ENCODE measurements around the gene KIAA0930.

Gene KIAA0930

GRCh38 chr22:45201678-45202332, 38.9 kb downstream of the KIAA0930 start:
- no peak overlapping the region for H3K4me3 ChIP-seq (ENCODE audit: control insufficient read depth, low read depth, low read length)
- TF ChIP-seq CTCF (conservative IDR thresholded peaks at IDR 0.05; ENCODE audit: control insufficient read depth, insufficient read depth, low read depth, low read length): no peak
- DNase-seq (ENCODE audit: low read depth): peak; percentile 74

GRCh38 chr22:45200860-45201511, 39.7 kb downstream of the KIAA0930 start:
- no peak overlapping the region for H3K4me3 ChIP-seq (ENCODE audit: control insufficient read depth, low read depth, low read length)
- no peak for TF ChIP-seq CTCF (conservative IDR thresholded peaks at IDR 0.05; ENCODE audit: control insufficient read depth, insufficient read depth, low read depth, low read length)
- peak; percentile 58 for DNase-seq (ENCODE audit: low read depth)

- TF ChIP-seq CTCF (conservative IDR thresholded peaks at IDR 0.05; ENCODE audit: control insufficient read depth, insufficient read depth, low read depth, low read length): no peak
- H3K4me3 ChIP-seq (ENCODE audit: control insufficient read depth, low read depth, low read length): no peak overlapping the region
- no peak for DNase-seq (ENCODE audit: low read depth)
These were observed 40.5 kb downstream of the KIAA0930 start for GRCh38 chr22:45200230-45200629.

GRCh38 chr22:45199723-45200122, 41.0 kb downstream of the KIAA0930 start:
- DNase-seq (ENCODE audit: low read depth): no peak
- H3K4me3 ChIP-seq (ENCODE audit: control insufficient read depth, low read depth, low read length): no peak overlapping the region
- no peak for TF ChIP-seq CTCF (conservative IDR thresholded peaks at IDR 0.05; ENCODE audit: control insufficient read depth, insufficient read depth, low read depth, low read length)

- H3K4me3 ChIP-seq (ENCODE audit: control insufficient read depth, low read depth, low read length): no peak overlapping the region
- no peak for DNase-seq (ENCODE audit: low read depth)
- TF ChIP-seq CTCF (conservative IDR thresholded peaks at IDR 0.05; ENCODE audit: control insufficient read depth, insufficient read depth, low read depth, low read length): no peak
These were observed 42.3 kb downstream of the KIAA0930 start for GRCh38 chr22:45198463-45198795.

- H3K4me3 ChIP-seq (ENCODE audit: control insufficient read depth, low read depth, low read length): no peak overlapping the region
- no peak for TF ChIP-seq CTCF (conservative IDR thresholded peaks at IDR 0.05; ENCODE audit: control insufficient read depth, insufficient read depth, low read depth, low read length)
- DNase-seq (ENCODE audit: low read depth): no peak
These were observed 42.9 kb downstream of the KIAA0930 start for GRCh38 chr22:45197606-45198462.

Data from fibroblast of mammary gland (primary cell).